ENCODE data around the gene STX1A.
"Not testable (repeated sequence)": the region's sequence is repeated elsewhere in the genome, so short reads cannot be mapped to it uniquely, and the experiment has no call there.

The STX1A gene

DNA sequence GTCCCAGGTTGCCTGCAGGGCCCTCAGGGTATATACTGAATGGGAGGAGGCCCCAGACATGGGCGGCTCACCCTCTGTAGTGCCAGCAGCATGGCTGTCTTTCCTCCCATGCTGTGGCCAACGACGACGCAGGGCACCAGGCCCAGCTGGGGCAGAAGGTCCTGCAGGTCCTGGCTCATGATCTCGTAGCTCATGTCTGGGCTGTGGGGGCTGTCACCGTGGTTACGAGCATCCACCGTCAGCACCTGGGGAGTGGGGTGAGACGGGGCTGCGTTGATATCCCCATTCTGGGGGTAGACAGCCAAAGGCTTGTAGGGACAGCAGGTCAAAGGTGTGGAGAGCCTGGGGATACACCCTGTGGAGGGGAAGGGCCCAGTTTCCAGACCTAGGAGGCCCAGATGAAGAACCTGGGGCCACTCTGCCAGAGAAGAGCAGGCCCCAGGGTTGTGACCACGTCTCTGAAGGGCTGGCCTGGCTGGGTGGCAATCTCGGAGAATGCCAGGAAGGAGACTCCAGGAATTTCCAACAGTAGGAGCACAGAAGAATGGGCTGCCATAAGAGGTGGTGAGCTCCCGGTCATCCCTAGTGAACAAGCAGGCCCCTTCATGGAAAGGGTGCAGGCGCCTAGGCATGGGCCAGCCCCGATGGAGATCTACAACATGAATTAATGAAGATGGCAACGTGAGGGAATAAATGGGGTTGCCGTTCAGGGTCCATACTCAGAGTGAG lies 18.2 kb upstream of the STX1A start:
- H3K27ac ChIP-seq, result peak overlapping the region; percentile 63
- no peak for DNase-seq (ENCODE audit: low read depth, low spot score)

DNA sequence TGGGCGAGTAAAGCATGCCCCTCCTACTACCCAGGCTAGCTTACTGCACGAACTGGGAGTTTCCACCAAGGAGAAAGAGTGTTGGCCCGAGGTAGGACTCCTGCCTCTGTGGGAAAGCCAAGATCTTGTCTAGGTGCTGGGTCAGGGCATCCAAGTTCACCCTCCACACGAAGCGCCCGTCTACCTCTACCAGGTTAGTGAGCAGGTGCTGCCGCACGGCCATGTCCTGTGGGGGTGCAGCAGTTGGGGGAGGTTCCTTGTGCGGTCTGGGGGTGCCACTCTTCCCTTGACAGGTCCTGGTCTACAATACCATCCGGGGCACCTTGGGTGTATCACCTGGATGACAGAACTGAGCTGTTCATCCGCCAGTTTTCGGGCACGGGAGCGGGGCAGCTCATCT lies 17.4 kb upstream of the STX1A start:
- no peak for DNase-seq (ENCODE audit: low read depth, low spot score)
- no peak overlapping the region for H3K27ac ChIP-seq

DNA sequence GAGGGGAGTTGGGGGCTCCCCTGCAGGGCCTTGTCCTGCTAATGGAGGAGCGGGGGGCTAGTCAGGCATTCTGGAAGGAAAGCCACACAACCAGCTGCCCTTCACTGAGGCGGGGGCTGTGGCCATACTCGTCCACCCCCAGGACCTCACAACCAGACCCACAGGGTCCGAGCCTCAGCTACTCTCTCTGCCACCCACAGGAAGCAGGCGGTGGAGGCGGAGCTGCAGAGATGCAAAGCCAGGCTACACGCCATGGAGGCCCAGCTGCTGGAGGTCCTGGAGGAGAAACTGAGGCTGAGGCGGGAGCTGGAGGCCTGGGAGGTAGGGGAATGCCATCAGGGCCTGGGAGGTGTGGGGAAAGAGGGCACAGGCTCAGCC lies 16.0 kb upstream of the STX1A start:
- peak overlapping the region; percentile 41 for H3K27ac ChIP-seq
- no peak for DNase-seq (ENCODE audit: low read depth, low spot score)

DNA sequence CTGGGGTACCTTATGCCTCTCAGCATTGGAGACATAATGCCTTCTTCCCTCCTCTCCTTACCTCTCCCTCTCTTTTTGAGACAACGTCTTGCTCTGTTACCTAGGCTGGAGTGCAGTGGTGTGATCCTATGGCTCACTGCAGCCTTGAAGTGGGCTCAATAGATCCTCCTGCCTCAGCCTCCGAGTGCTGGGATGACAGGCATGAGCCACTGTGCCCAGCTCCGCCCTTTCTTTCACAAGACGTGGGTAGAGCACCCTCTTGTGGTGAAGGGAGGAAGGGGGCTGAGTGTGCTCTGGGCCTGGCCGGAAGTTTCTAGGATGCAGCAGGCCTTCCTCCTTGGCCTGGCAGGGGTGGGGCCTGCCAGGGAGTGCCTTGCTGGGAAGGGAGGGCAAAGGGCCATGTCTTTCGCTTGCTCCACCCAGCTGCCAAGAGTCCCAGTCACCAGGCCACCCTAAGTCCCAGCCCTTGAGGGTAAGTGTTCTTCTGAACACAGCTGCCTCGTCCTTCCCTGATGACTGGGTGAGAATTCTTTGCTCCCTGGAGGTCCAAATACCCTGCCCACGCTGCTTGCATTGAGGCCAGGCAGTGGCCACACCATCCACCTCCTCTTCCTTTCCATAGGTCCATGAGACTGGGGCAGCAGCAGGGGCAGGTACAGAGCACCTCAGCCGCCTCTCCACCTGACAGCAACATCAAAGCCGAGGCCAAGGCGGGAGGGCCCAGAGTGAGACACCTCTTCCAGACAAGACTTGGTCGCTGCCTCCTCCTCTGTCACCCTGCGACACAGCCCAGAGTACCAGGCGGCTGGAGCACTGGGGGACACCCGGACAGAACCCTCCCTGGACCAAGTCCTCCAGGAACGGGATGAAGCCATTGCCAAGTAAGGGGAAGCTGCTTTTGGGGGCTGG lies 15.4 kb upstream of the STX1A start:
- peak overlapping the region; percentile 41 for H3K27ac ChIP-seq
- no peak for DNase-seq (ENCODE audit: low read depth, low spot score)

DNA sequence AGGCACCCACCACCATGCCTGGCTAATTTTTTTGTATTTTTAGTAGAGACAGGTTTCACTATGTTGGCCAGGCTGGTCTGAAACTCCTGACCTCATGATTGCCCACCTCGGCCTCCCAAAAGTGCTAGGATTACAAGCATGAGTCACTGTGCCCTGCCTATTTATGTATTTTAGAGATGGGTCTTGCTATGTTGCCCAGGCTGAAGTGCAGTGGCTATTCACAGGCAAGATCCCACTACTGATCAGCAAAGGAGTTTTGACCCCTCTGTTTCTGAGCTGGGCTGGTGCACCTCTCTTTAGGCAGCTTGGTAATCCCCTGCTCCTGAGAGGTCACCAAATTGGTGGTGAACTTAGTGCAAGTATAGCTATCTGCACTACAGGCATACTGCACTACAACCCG lies 12.9 kb upstream of the STX1A start:
- no peak overlapping the region for H3K27ac ChIP-seq
- no peak for DNase-seq (ENCODE audit: low read depth, low spot score)

DNA sequence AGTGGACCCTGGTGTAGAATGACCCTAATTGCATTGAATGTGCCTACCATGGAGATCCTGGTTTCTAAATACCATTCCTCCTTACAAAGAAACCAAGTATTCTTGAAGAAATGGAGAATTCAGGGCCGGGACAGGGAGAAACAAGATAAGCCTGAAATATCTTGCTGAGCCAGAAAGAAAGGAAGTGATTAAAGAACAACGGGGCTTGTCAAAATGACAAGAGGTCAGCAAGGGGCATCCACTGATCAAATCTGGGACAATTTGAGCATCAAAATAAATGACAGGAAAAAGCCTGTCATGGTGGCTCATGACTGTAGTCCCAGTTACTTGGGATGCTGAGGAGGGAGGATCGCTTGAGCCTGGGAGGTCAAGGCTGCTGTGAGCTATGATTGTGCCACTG lies 11.0 kb upstream of the STX1A start:
- no peak overlapping the region for H3K27ac ChIP-seq
- DNase-seq (ENCODE audit: low read depth, low spot score), result no peak

DNA sequence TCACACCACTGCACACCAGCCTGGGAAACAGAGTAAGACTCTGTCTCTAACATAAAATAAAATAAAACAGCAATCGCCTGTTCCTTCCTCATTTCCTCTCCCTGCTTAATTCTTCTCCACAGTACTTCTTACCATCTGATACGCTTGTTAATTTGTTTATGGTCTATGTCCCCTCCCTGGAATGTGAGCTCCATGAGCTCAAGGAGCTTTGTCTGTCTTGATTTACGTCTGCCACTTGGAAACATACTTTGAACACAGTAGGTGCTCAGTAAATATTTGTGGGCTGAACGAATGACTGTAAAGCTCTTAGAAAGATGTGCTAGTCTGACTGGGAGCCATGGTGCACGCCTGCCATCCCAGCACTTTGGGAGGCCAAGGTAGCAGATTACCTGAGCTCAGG lies 9.1 kb upstream of the STX1A start:
- DNase-seq (ENCODE audit: low read depth, low spot score), result no peak
- no peak overlapping the region for H3K27ac ChIP-seq

DNA sequence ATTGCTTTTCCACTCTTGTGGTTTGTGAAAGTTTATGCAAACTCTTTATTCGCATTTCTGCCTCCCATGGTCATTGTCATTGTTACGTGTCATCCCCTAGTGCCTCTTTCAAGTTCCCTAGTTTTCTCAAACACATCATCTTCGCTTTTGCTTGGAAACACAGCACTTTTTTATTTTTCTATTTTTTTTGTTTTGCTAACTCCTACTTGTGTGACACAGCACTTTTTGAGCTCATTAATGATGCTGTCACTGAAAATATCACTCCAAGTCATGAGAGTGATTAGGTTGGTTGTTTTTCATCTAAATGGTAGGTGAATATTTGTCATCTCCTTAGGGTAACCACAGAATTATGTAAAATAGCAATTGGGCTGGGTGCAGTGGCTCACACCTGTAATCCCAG lies 8.5 kb upstream of the STX1A start:
- DNase-seq (ENCODE audit: low read depth, low spot score), result no peak
- no peak overlapping the region for H3K27ac ChIP-seq

DNA sequence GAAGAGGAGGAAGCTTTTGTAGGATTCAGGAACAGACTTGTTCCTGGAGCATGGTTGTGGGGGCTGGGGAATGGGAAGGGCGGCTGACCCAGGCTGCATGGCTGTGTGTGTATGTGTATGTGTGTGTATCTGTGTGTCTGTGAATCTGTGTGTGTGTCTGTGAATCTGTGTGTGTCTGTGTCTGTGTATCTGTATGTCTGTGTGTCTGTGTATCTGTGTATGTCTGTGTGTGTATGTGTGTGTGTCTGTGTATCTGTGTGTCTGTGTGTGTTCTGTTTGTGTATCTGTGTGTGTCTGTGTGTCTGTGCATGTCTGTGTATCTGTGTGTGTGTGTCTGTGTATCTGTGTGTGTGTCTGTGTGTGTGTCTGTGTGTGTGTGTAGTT lies 6.6 kb upstream of the STX1A start:
- no peak for DNase-seq (ENCODE audit: low read depth, low spot score)
- no peak overlapping the region for H3K27ac ChIP-seq

DNA sequence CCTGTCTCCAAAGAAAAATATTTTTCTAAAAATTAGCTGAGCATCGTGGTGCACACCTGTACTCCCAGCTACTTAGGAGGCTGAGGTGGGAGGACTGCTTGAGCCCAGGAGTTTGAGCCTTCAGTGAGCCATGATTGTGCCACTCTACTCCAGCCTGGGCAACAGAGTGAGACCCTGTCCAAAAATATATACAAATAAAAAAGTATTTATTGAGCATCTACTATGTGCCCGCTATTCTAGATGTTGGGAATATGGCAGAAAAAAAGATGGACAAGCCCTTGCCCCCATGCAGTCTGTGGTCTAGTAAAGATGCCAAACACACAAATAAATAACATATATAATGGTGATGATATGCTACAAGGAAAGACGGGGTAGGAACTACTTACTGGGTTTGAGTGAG lies 4.3 kb upstream of the STX1A start:
- no peak overlapping the region for H3K27ac ChIP-seq
- no peak for DNase-seq (ENCODE audit: low read depth, low spot score)

DNA sequence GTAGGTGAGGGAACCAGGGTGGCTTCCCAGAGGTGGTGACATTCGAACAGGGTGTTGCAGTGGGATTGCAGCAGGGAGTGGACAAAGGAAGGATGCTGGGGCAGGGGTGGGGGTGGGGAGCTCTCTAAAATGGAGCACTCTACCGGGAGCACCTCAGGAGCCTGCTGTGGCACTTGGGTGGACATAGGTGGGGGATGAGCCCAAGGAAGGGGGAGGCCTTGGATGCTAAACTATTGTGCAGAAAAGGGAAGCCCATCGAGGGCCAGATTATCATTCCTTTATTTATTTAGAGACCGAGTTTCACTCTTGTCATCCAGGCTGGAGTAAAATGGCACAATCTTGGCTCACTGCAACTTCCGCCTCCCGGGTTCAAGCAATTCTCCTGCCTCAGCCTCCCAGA lies 3.3 kb upstream of the STX1A start:
- no peak for DNase-seq (ENCODE audit: low read depth, low spot score)
- no peak overlapping the region for H3K27ac ChIP-seq

DNA sequence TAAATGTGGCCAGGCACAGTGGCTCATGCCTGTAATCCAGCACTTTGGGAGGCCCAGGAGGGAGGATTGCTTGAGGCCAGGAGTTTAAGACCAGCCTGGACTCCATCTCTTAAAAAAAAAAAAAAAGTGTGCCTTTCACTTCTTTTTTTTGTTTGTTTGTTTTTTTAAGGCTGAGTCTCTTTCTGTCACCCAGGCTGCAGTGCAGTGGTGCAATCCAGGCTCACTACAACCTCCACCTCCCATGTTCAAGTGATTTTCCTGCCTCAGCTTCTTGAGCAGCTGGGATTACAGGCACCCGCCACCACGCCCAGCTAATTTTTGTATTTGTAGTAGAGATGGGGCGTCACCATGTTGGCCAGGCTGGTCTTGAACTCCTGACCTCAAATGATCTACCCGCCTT lies 2.7 kb upstream of the STX1A start:
- H3K27ac ChIP-seq; DNase-seq (ENCODE audit: low read depth, low spot score): not testable (repeated sequence)

DNA sequence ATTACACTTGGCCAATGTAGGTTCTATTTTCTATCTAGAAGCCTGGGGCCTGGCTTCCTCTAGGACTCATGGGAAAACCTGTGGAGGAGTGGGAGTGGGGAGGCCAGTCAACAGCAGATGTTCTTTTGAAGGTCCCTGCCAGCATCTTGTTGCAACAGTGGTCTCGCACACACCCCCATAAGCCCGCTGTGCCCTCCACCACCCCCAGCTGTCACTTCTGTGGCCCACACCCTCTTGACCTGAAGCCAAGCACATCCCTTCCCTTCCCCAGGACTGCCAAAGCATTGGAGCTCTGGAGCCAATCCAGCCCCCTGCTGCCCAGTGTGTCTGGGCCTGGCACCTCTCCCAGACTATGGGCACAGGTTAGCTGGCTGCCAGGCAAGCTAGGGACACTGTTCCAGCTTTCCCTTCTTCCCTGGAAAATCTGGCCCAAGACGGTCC lies 1.9 kb upstream of the STX1A start:
- no peak for DNase-seq (ENCODE audit: low read depth, low spot score)
- H3K27ac ChIP-seq, result no peak overlapping the region

DNA sequence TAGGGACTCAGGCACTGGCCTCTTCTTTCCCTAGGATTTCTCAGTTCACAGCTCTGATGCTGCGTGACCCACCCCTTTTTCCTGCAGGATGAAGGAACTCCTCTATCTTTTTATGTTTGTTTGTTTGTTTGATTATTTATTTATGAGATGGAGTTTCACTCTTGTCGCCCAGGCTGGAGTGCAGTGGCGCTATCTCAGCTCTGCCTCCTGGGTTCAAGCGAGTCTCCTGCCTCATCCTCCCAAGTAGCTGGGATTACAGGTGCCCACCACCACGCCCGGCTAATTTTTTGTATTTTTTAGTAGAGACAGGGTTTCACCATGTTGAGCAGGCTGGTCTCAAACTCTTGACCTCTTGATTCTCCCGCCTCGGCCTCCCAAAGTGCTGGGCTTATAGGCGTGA lies 974 bp upstream of the STX1A start:
- DNase-seq (ENCODE audit: low read depth, low spot score); H3K27ac ChIP-seq: not testable (repeated sequence)

DNA sequence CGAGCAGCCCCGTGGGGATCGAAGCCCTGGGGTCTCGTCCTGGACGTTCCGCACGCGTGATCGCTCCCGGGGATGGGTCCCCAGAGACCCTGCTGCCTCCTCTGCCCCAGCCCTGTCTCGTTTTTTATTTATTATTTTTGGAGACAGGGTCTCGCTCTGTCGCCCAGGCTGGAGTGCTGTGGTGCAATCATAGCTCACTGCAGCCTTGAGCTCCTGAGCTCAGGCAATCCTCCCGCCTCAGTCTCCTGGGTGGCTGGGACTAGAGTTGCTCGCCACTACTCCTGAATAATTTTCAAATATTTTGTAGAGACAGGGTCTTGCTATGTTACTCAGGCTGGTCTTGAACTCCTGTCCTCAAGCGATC lies 319 bp upstream of the STX1A start:
- DNase-seq (ENCODE audit: low read depth, low spot score), result no peak

DNA sequence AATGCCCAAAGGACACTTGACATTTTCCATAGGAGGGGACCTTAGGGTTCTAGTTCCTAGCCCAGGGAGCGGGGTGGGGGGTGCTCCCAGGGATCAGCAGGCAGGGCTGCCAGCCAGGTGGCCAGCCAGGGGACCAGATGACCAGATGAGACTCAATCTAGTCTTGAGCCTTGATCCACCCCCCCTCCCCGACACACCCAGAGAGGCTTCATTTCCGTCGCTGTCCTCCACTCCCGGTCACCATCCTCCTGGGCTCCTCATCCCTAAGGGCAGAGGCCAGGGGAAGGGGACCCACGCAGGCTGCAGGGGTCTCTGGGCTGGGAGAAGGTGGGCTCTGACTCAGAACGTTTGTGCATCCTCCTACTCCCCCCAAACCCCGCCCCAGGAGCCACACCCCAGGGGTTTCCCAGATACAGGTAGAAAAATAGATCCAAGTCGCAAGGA lies 1.0 kb downstream of the STX1A start:
- DNase-seq (ENCODE audit: low read depth, low spot score), result no peak
- peak overlapping the region; percentile 91 for H3K27ac ChIP-seq

More for the DNA sequence above, 319 bp upstream of the STX1A start:
- no peak overlapping the region for H3K27ac ChIP-seq

DNA sequence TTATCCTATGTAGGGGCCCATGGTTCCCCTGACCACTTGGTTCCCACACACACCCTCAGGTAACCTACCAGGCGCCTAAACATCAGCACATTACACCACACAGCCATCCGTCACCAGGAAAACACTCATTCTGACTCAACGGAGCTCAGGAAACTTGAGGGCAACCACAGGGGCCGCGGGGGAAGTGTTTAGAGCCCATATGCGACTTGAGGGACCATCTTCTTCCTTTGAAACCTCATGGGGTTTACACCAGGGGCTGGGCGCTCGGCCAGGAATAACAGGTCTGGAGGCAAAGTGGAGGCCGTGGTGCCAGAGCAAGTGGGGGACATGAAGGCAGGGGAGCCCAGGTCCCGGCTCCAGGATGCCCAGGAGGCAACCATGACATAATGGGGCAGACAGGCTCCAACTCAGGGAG lies 1.5 kb downstream of the STX1A start:
- no peak for DNase-seq (ENCODE audit: low read depth, low spot score)
- H3K27ac ChIP-seq, result peak overlapping the region; percentile 91

DNA sequence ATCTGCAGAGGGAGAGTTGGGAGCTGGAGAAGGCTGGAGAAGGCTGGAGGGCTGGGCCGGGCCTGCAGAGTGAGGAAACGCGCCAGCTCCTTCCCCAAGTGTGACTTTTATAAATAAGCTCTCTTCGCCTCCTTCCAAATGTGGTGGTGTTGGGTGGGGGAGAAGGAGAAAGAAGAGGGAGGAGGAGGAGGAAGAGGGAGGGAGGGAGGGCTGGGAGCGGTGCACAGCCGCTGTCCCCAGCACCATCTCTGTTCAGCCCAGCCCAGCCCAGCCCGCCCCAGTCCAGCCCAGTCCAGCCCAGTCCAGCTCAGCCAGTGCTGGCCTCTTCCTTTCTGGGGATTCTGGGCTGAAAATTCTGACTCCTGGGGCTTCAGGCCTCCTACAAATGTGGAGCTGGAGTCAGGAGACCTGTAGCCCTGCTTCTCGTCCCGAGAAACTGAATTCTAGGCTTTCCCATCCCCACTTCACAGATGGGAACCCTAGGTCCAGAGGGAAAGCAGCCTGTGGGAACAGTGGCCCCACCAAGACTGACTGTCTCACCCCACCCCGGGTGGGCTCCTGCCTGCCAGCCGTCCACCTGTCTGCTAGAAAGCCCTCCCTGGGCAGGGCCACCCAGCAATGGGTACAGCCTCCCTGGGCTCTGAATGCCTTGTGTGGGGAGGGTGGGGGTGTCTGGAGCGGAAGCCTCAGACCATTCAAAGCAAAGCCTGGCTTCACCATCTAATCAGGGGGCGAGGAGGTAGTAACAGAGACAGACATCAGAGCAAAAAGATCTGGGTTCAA lies 2.3 kb downstream of the STX1A start:
- no peak for DNase-seq (ENCODE audit: low read depth, low spot score)
- peak overlapping the region; percentile 91 for H3K27ac ChIP-seq

DNA sequence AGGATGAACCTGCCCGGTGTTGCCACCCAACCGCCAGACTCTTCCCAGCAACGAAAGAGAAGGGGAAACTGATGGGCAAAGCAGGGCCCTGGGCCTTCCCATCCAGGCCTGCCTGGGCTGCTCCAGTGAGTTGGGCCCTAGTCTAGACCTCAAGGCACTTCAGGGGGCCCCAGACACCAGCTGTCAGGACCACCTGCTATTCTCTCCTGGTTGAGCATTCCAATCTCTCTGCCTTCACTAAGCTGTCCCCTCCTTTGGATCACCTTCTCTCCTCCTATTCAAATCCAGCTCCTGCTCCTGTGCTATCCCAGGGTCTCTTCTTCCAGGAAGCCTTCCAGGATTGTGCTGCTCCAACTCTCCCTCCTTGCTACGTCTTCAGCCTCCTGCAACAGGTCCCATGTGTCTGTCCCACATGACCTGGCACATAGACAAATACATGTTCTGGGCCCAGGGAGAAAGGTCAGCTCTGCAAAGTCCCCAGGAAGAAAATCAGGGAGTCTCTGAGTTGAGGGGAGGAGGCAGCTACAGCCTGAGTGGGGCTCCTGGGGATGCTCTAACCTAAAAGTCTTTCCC lies 3.1 kb downstream of the STX1A start:
- H3K27ac ChIP-seq, result peak overlapping the region; percentile 91

DNA sequence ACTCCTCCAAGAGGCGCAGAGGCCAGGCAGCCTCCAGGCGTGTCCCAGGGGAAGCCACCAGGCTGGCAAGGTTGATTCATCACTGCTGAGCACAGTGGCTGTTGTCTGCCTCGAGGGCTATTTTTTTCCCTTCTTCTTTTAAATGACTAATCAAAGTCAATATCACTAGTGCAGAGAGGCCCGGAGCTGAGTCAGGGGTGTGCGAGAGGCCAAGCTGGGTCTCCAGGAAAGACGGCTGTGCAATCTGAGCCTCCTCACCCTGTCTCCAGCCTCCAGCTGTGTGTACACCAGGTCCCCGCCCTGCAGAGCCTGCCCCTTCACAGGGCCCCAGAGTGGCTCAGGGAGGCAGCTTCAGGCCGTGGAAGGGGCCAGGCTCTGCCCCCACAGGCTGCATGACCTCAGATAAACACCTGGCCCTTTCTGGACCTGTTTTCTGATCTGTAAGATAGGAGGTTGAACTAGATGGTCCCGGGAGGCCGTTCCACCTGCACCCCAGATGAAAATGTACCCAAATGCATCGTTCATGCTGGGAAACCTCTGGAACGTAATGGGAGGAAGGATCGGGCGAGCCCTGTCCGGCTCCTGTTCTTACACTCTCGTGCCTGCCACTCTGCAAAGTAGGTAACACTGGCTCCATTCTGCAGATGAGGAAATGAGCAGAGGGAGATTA lies 3.7 kb downstream of the STX1A start:
- peak; percentile 90 for DNase-seq (ENCODE audit: low read depth, low spot score)
- H3K27ac ChIP-seq, result peak overlapping the region; percentile 91

More for the DNA sequence above, 3.1 kb downstream of the STX1A start:
- no peak for DNase-seq (ENCODE audit: low read depth, low spot score)

All from epithelial cell of prostate (primary cell).